Non-pigmented ciliary epithelial cell (primary cell): ENCODE results near the gene AGO3.

Experiments
- DNase-seq: peaks from one replicate; pipeline ENCODE4 v3.0.0-alpha.2; 2010; ENCODE audit warnings: low read depth

AGO3 gene

GRCh38 chr1:36096500-36097432 lies 165.9 kb downstream of the AGO3 start:
- DNase-seq: no peak

GRCh38 chr1:36097693-36098585 lies 167.0 kb downstream of the AGO3 start:
- DNase-seq: no peak

- DNase-seq: no peak
Observed at GRCh38 chr1:36098650-36099365, 167.9 kb downstream of the AGO3 start.

- DNase-seq: no peak
Observed at GRCh38 chr1:36099681-36100341, 168.9 kb downstream of the AGO3 start.

DNA sequence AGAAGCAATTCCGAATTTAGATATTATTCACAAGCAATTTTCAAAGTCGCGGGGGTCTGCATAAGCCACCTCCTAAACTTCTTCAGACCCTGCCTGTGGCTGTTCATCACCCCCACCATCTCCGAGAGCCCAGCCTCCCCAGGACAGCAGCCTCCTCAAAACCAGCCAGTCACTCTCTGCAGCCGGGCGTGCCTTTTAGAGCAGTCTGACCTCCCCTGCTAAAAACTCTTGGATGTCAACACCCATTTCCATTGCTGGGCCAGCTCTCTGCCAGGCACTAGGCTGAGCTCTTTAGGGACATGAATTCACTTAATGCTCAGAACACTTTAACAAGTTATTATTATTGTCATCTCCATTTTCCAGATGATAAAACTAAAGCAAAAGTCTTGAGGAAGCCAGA lies 169.5 kb downstream of the AGO3 start:
- DNase-seq: no peak

- no peak for DNase-seq
Observed at GRCh38 chr1:36101546-36101945, 170.6 kb downstream of the AGO3 start.

- DNase-seq: no peak
Observed at GRCh38 chr1:36106269-36106668, 175.4 kb downstream of the AGO3 start.

GRCh38 chr1:36107394-36107793 lies 176.5 kb downstream of the AGO3 start:
- no peak for DNase-seq

GRCh38 chr1:36108314-36108713 lies 177.4 kb downstream of the AGO3 start:
- no peak for DNase-seq

DNA sequence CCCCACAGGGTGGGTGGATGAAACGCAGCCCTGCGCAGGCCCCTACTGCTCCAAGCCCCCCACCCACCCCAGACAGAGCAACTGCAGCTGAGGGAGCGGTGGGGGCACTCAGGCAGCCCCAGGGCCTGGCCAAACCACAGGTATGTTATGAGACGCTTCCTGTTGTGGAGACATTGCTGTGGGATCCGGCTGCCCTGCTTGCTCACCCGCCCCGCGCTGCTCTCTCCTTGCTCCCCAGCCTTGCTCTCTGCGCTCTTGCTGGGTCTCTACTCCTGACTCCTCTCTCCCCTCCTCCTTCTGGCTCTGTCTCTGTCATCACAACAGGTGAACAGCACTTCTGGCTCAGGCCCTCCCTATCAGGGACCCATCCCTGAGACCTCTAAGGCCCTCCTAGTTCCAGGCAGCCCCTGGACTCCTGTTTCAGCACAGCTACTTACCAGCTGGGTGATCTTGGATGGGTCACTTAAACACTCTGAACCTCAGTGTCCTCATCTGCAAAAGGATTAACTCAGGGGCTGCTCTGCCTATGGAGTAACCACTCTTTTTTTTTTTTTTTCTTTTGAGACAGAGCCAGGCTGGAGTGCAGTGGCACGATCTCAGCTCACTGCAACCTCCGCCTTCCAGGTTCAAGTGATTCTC lies 178.3 kb downstream of the AGO3 start:
- DNase-seq: no peak

DNA sequence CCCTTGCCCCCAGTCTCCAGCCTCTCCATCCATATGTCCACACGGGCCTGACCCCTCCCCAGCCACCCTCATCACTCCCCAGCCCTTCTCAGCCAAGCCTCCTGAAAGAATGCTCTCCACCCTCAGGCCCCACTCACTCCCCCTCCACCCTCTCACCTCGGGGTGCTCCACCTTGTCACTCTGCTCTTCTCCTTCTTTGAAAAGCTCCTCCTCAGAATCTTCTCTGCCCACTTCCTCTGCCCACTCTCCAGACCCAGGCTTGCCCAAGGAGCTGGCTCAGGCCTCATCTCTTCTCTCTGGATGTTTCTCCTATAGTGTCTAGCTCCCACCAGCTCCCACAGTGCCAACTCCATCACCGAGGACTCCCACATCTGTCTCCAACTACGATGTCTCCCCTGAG lies 180.2 kb downstream of the AGO3 start:
- DNase-seq: no peak

- DNase-seq: no peak
Observed at GRCh38 chr1:36112823-36113222, 181.9 kb downstream of the AGO3 start.

- no peak for DNase-seq
Observed at GRCh38 chr1:36114371-36114770, 183.5 kb downstream of the AGO3 start.

- no peak for DNase-seq
Observed at GRCh38 chr1:36115200-36115669, 184.3 kb downstream of the AGO3 start.

DNA sequence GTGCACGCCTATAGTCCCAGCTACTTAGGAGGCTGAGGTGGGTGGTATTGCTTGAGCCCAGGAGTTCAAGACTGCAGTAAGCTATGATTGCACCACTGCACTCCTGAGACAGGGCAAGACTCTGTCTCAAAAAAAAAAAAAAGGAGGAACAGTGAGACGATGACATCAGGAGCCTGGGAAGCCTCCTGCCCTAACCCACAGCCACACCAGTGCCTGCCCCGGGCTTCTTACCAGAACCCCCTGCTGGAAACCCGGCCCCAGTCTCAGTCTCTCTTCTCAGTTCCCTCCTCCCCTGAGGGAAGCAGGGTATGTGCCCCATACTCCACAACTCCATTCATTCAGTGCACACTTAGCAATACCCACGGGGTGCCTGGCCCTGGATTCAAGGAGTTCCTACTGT lies 185.0 kb downstream of the AGO3 start:
- DNase-seq: no peak

GRCh38 chr1:36116901-36117300 lies 186.0 kb downstream of the AGO3 start:
- no peak for DNase-seq

GRCh38 chr1:36118447-36119204 lies 187.7 kb downstream of the AGO3 start:
- no peak for DNase-seq

GRCh38 chr1:36119456-36119855 lies 188.6 kb downstream of the AGO3 start:
- no peak for DNase-seq
